Neural progenitor cell (in vitro differentiated cells): ENCODE results near the gene RPS6KA2. TPM values are rescaled to one million over a fixed set of nuclear protein-coding genes. Genes with fewer than 3 reads are reported as not detected.

Experiments
- DNase-seq: peaks from one replicate; pipeline ENCODE4 v3.0.0-alpha.2; 2016; ENCODE audit warnings: low spot score
- H2AFZ ChIP-seq: fragments of 200-600 bp; sonication (generic); replicated peaks from 2 replicates; pipeline ENCODE4 v1.6.1; 2016; ENCODE audit warnings: antibody characterized with exemption
- H3F3A ChIP-seq: fragments of 200-600 bp; sonication (generic); 2 replicates; pipeline ENCODE4 v1.6.1; 2016; ENCODE audit warnings: antibody characterized with exemption, low read depth
- H3K27ac ChIP-seq: fragments of 200-600 bp; sonication (generic); 2 replicates; pipeline ENCODE4 v1.5.1; 2016; ENCODE audit warnings: mild to moderate bottlenecking
- H3K27me3 ChIP-seq: fragments of 200-600 bp; sonication (generic); 2 replicates; pipeline ENCODE4 v1.6.1; 2016; ENCODE audit warnings: mild to moderate bottlenecking, moderate library complexity
- H3K36me3 ChIP-seq: fragments of 200-600 bp; sonication (generic); 2 replicates; pipeline ENCODE4 v1.5.1; 2016
- H3K4me1 ChIP-seq: fragments of 200-600 bp; sonication (generic); 2 replicates; pipeline ENCODE4 v1.6.1; 2016; ENCODE audit warnings: mixed run types
- H3K4me2 ChIP-seq: fragments of 200-600 bp; sonication (generic); 2 replicates; pipeline ENCODE4 v1.6.1; 2016
- H3K4me3 ChIP-seq: fragments of 200-600 bp; sonication (generic); 2 replicates; pipeline ENCODE4 v1.5.1; 2016
- H3K79me2 ChIP-seq: fragments of 200-600 bp; sonication (generic); 2 replicates; pipeline ENCODE4 v1.6.1; 2016; ENCODE audit warnings: low read depth
- H3K9ac ChIP-seq: fragments of 200-600 bp; sonication (generic); 2 replicates; pipeline ENCODE4 v1.6.1; 2016
- H3K9me3 ChIP-seq: fragments of 200-600 bp; sonication (generic); 2 replicates; pipeline ENCODE4 v1.5.1; 2016; ENCODE audit warnings: low read depth
- H4K20me1 ChIP-seq: fragments of 200-600 bp; sonication (generic); 2 replicates; pipeline ENCODE4 v1.6.1; 2016; ENCODE audit warnings: low read depth
- H3K27ac Mint-ChIP-seq: 3 replicates; pipeline ENCODE4 v1.8.0; 2021; ENCODE audit warnings: mixed read lengths
- H3K27me3 Mint-ChIP-seq: 2 replicates; pipeline ENCODE4 v1.8.0; 2022; ENCODE audit warnings: low read depth, mild to moderate bottlenecking, inconsistent platforms, moderate library complexity, mixed read lengths; ENCODE audit not compliant: insufficient read depth
- H3K36me3 Mint-ChIP-seq: 3 replicates; pipeline ENCODE4 v1.8.0; 2021; ENCODE audit warnings: mixed read lengths
- H3K4me1 Mint-ChIP-seq: 3 replicates; pipeline ENCODE4 v1.8.0; 2021; ENCODE audit warnings: mixed read lengths
- H3K4me3 Mint-ChIP-seq: 3 replicates; pipeline ENCODE4 v1.8.0; 2021; ENCODE audit warnings: mild to moderate bottlenecking, moderate library complexity, mixed read lengths
- H3K9me3 Mint-ChIP-seq: 3 replicates; pipeline ENCODE4 v1.8.0; 2020; ENCODE audit warnings: mixed read lengths
- CTCF ChIP-seq: fragments of 200-600 bp; sonication (generic); IDR thresholded peaks from 2 replicates; pipeline ENCODE4 v1.5.1; 2017; ENCODE audit warnings: antibody characterized with exemption, mild to moderate bottlenecking
- EZH2 ChIP-seq: fragments of 200-600 bp; sonication (generic); IDR thresholded peaks from 2 replicates; pipeline ENCODE4 v1.6.1; 2017; ENCODE audit warnings: antibody characterized with exemption, mild to moderate bottlenecking, moderate library complexity
- EZH2phosphoT487 ChIP-seq: fragments of 200-600 bp; sonication (generic); IDR thresholded peaks from 2 replicates; pipeline ENCODE4 v1.6.1; 2017; ENCODE audit warnings: antibody characterized with exemption
- total RNA-seq: library from RNA; depleted of rRNA; stranded (reverse); fragments of >200 nt; gene quantifications from 2 replicates; pipeline ENCODE4 v1.2.3, GENCODE V29; 2015; ENCODE audit warnings: low replicate concordance

RPS6KA2 gene
- total RNA-seq, 1 donor from 2014 or later: 8.2 TPM

DNA sequence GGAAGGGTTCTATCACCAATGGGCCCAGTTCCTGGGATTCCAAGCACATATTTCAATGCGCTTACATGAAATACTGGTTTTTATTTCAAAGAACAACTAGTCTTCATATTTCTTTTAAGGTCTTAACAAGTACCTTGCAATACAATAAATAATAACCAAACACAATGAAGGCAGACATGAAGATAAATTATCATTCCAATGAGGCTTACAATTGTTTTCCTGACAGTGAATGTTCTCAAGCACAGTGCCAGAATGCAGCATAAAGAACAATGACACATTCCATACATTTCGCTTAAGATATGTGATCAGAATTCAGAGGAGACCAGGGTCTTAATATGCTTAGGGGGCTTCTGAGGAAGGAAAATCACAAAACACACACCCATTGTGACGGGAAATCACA, 66.8 kb downstream of the RPS6KA2 start:
- H3K9ac ChIP-seq: no peak overlapping the region
- H3K79me2 ChIP-seq: no peaks in the 10 kb centered on the region
- Mint-ChIP-seq H3K9me3 (peaks cover 25% of the 10 kb centered on the region), H3K36me3 (peaks cover 21% of the 10 kb centered on the region), H3K27ac (no peak overlapping the region), H3K4me1 (peaks cover 20% of the 10 kb centered on the region), H3K4me3 (no peak overlapping the region), H3K27me3 (no peaks in the 10 kb centered on the region)
- TF ChIP-seq CTCF: no peak
- no peak for TF ChIP-seq EZH2
- no peak for TF ChIP-seq EZH2phosphoT487
- no peak overlapping the region for H3K4me2 ChIP-seq
- H2AFZ ChIP-seq: no peak overlapping the region
- no peak overlapping the region for H3K27ac ChIP-seq
- no peaks in the 10 kb centered on the region for H3K27me3 ChIP-seq
- no peaks in the 10 kb centered on the region for H3F3A ChIP-seq
- no peak for DNase-seq
- no peak overlapping the region for H3K4me3 ChIP-seq
- peaks cover 5% of the 10 kb centered on the region for H4K20me1 ChIP-seq
- H3K9me3 ChIP-seq: no peaks in the 10 kb centered on the region
- peaks cover 6% of the 10 kb centered on the region for H3K4me1 ChIP-seq
- no peaks in the 10 kb centered on the region for H3K36me3 ChIP-seq

GRCh38 chr6:166559662-166560061, 67.4 kb downstream of the RPS6KA2 start:
- Mint-ChIP-seq H3K4me3 (no peak overlapping the region), H3K27me3 (no peaks in the 10 kb centered on the region), H3K9me3 (peaks cover 25% of the 10 kb centered on the region), H3K36me3 (peaks cover 21% of the 10 kb centered on the region), H3K4me1 (peaks cover 22% of the 10 kb centered on the region), H3K27ac (no peak overlapping the region)
- no peaks in the 10 kb centered on the region for H3F3A ChIP-seq
- peaks cover 11% of the 10 kb centered on the region for H4K20me1 ChIP-seq
- no peaks in the 10 kb centered on the region for H3K27me3 ChIP-seq
- no peak overlapping the region for H3K4me2 ChIP-seq
- no peak for DNase-seq
- no peak overlapping the region for H3K9ac ChIP-seq
- no peak overlapping the region for H3K27ac ChIP-seq
- H3K4me3 ChIP-seq: no peak overlapping the region
- H3K36me3 ChIP-seq: no peaks in the 10 kb centered on the region
- H2AFZ ChIP-seq: no peak overlapping the region
- H3K4me1 ChIP-seq: peaks cover 11% of the 10 kb centered on the region
- TF ChIP-seq EZH2 (no peak), CTCF (no peak), EZH2phosphoT487 (no peak)
- no peaks in the 10 kb centered on the region for H3K9me3 ChIP-seq
- H3K79me2 ChIP-seq: no peaks in the 10 kb centered on the region

DNA sequence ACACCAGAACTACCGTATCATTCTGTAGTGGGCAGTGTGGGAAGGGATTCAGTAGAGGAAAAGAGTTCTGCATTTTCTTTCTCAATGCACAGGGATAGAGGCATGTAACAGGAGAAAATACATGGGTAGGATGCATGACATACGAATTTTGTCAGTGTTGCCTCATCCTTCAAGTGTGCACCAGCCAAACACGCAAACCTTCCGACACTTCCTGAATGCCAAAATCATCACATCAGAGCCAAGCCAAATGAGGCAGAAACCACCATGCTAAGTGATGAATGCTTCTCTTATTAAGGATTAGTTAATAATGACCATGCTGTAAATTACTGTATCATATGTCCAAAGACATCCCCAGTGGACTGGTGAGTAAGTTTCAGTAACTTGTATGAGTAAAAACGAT, 67.8 kb downstream of the RPS6KA2 start:
- Histone ChIP-seq H4K20me1 (peaks cover 12% of the 10 kb centered on the region), H3K4me2 (no peak overlapping the region), H3K9me3 (no peaks in the 10 kb centered on the region), H2AFZ (no peak overlapping the region), H3F3A (no peaks in the 10 kb centered on the region), H3K27ac (no peak overlapping the region), H3K27me3 (no peaks in the 10 kb centered on the region), H3K4me1 (peaks cover 16% of the 10 kb centered on the region), H3K9ac (no peak overlapping the region), H3K4me3 (no peak overlapping the region), H3K36me3 (no peaks in the 10 kb centered on the region), H3K79me2 (no peaks in the 10 kb centered on the region)
- DNase-seq: no peak
- Mint-ChIP-seq H3K4me1 (peaks cover 22% of the 10 kb centered on the region), H3K4me3 (no peak overlapping the region), H3K27me3 (no peaks in the 10 kb centered on the region), H3K9me3 (peaks cover 25% of the 10 kb centered on the region), H3K36me3 (peaks cover 21% of the 10 kb centered on the region), H3K27ac (no peak overlapping the region)
- TF ChIP-seq CTCF (no peak), EZH2 (no peak), EZH2phosphoT487 (no peak)
